Measurements from ENCODE around the gene GAS2L3. TPM values are rescaled to one million over a fixed set of nuclear protein-coding genes. Genes with fewer than 3 reads are reported as not detected.
"Not testable (repeated sequence)": the region's sequence is repeated elsewhere in the genome, so short reads cannot be mapped to it uniquely, and the experiment has no call there.

GAS2L3 gene
- total RNA-seq, 4 donors from 2014 or later = 0.95 to 5.5 (median 4.3) TPM

GRCh38 chr12:100591979-100592378 lies 18.5 kb downstream of the GAS2L3 start:
- Histone ChIP-seq H3K4me3 (no peak overlapping the region), H3K4me1 (no peaks in the 10 kb centered on the region), H3K36me3 (no peaks in the 10 kb centered on the region), H3K27ac (no peak overlapping the region), H3K27me3 (no peaks in the 10 kb centered on the region), H3K9me3 (peaks cover 0 to 26% (median 3%) of the 10 kb centered on the region in 3 donors)
- 90 to 92% methylated on average over 4 of the region's 4 CpGs for WGBS, 2 donors
- TF ChIP-seq CTCF (IDR thresholded peaks at IDR 0.05) = no peak
- TF ChIP-seq POLR2A (IDR thresholded peaks at IDR 0.05) = no peak
- intact Hi-C loops (cut with DNase I) = no loop called here
- DNase-seq = no peak

GRCh38 chr12:100593490-100593889 lies 20.0 kb downstream of the GAS2L3 start:
- TF ChIP-seq POLR2A (IDR thresholded peaks at IDR 0.05) (no peak), CTCF (IDR thresholded peaks at IDR 0.05) (no peak)
- intact Hi-C loops (cut with DNase I) = no loop called here

GRCh38 chr12:100601626-100602025 lies 28.1 kb downstream of the GAS2L3 start:
- H3K27me3 ChIP-seq = no peaks in the 10 kb centered on the region
- intact Hi-C loops (cut with DNase I) = no loop called here
- 81 to 85% methylated on average over 1 of the region's 1 CpG for whole genome bisulfite sequencing, 2 donors

More at GRCh38 chr12:100593490-100593889, 20.0 kb downstream of the GAS2L3 start:
- Histone ChIP-seq H3K4me1 (no peaks in the 10 kb centered on the region), H3K27ac (no peak overlapping the region), H3K36me3 (no peaks in the 10 kb centered on the region), H3K9me3 (peaks cover 0 to 12% (median 3%) of the 10 kb centered on the region in 3 donors), H3K4me3 (no peak overlapping the region), H3K27me3 (no peaks in the 10 kb centered on the region)
- no peak for DNase-seq
- WGBS, 2 donors = 35% methylated on average over 5 of the region's 5 CpGs

GRCh38 chr12:100602997-100603396 lies 29.5 kb downstream of the GAS2L3 start:
- H3K27ac ChIP-seq; H3K27me3 ChIP-seq; H3K9me3 ChIP-seq; intact Hi-C loops (cut with DNase I); H3K4me1 ChIP-seq; H3K36me3 ChIP-seq; DNase-seq; H3K4me3 ChIP-seq: not testable (repeated sequence)
- WGBS, 2 donors = 63 to 81% methylated on average over 1 of the region's 1 CpG

More at GRCh38 chr12:100601626-100602025, 28.1 kb downstream of the GAS2L3 start:
- Histone ChIP-seq H3K36me3 (no peaks in the 10 kb centered on the region), H3K9me3 (no peaks in the 10 kb centered on the region), H3K4me3 (no peak overlapping the region), H3K4me1 (no peaks in the 10 kb centered on the region), H3K27ac (no peak overlapping the region)
- no peak for DNase-seq
- TF ChIP-seq CTCF (IDR thresholded peaks at IDR 0.05) = no peak
- no peak for TF ChIP-seq POLR2A (IDR thresholded peaks at IDR 0.05)

- TF ChIP-seq CTCF (IDR thresholded peaks at IDR 0.05) = no peak
- TF ChIP-seq POLR2A (IDR thresholded peaks at IDR 0.05) = no peak
- Histone ChIP-seq H3K4me1 (no peaks in the 10 kb centered on the region), H3K9me3 (no peaks in the 10 kb centered on the region), H3K36me3 (no peaks in the 10 kb centered on the region), H3K27ac (no peak overlapping the region), H3K27me3 (no peaks in the 10 kb centered on the region), H3K4me3 (no peak overlapping the region)
- no peak for DNase-seq
- intact Hi-C loops (cut with DNase I) = no loop called here
- WGBS, 2 donors = 75 to 100% methylated on average over 1 of the region's 1 CpG
Measured at GRCh38 chr12:100608776-100609175, 35.3 kb downstream of the GAS2L3 start.
